A673 (cell line): ENCODE results near the gene FZD7. TPM values are rescaled to one million over a fixed set of nuclear protein-coding genes. Genes with fewer than 3 reads are reported as not detected.

ENCODE experiments used
- BruUV-seq: library from RNA; stranded (reverse); fragments of 400-500 nt; replicated peaks from 2 replicates; lab custom pipeline; 2021; lab: Mats Ljungman, UMichigan
- CTCF ChIA-PET: fragments of 300-600 bp; sonication (Branson Sonifier 250); formaldehyde crosslinking; loops from one replicate; lab custom pipeline; 2022; ENCODE audit warnings: antibody characterized with exemption; lab: Charles Lee
- POLR2A ChIA-PET: fragments of 300-600 bp; sonication (Branson Sonifier 250); formaldehyde crosslinking; loops from one replicate; lab custom pipeline; 2022; ENCODE audit warnings: antibody characterized with exemption; ENCODE audit not compliant: low non-redundant PET; lab: Charles Lee
- DNase-seq: peaks from one replicate; pipeline ENCODE4 v3.0.0-alpha.2; 2015; ENCODE audit warnings: low spot score
- H3K27ac ChIP-seq: fragments of 200-600 bp; sonication (generic); 2 replicates; pipeline ENCODE4 v1.5.1; 2016; ENCODE audit warnings: mixed run types, low read depth, mild to moderate bottlenecking, mixed read lengths, antibody characterized with exemption, low read length; ENCODE audit not compliant: poor library complexity, severe bottlenecking
- H3K27me3 ChIP-seq: fragments of 200-600 bp; sonication (generic); replicated peaks from 2 replicates; pipeline ENCODE4 v1.6.1; 2017; ENCODE audit warnings: mixed run types, low read depth, mild to moderate bottlenecking, mixed read lengths, antibody characterized with exemption, low read length; ENCODE audit not compliant: insufficient read depth, poor library complexity
- H3K36me3 ChIP-seq: fragments of 200-600 bp; sonication (generic); 2 replicates; pipeline ENCODE4 v1.6.1; 2016; ENCODE audit warnings: mixed run types, mild to moderate bottlenecking, mixed read lengths, antibody characterized with exemption, low read length; ENCODE audit not compliant: insufficient read depth, poor library complexity, severe bottlenecking
- H3K4me1 ChIP-seq: fragments of 200-600 bp; sonication (generic); 2 replicates; pipeline ENCODE4 v1.6.1; 2017; ENCODE audit warnings: mixed run types, mild to moderate bottlenecking, mixed read lengths, antibody characterized with exemption, low read length; ENCODE audit not compliant: insufficient read depth, poor library complexity, severe bottlenecking
- H3K4me3 ChIP-seq: fragments of 200-600 bp; sonication (generic); 2 replicates; pipeline ENCODE4 v1.5.1; 2016; ENCODE audit warnings: low read depth, mixed run types, mild to moderate bottlenecking, mixed read lengths, low read length; ENCODE audit not compliant: poor library complexity, severe bottlenecking
- H3K9me3 ChIP-seq: fragments of 200-600 bp; sonication (generic); 2 replicates; pipeline ENCODE4 v1.6.1; 2016; ENCODE audit warnings: mixed run types, low read depth, mild to moderate bottlenecking, mixed read lengths, antibody characterized with exemption, low read length; ENCODE audit not compliant: poor library complexity, severe bottlenecking
- EZH2 ChIP-seq: fragments of 200-600 bp; sonication (generic); IDR thresholded peaks from 2 replicates; pipeline ENCODE4 v1.6.1; 2017; ENCODE audit warnings: borderline replicate concordance, low read depth, mild to moderate bottlenecking, mixed read lengths, antibody characterized with exemption, low read length; ENCODE audit not compliant: poor library complexity, severe bottlenecking
- intact Hi-C: fragments of 100-400 bp; cut with micrococcal nuclease; formaldehyde crosslinking; loops from one replicate; pipeline ENCODE4 v1.10.0; 2022; ENCODE audit not compliant: unreplicated experiment
- total RNA-seq: library from RNA; stranded (reverse); gene quantifications from 2 replicates; pipeline ENCODE4 v1.2.3, GENCODE V29; 2021
- TF ChIP-seq, protein P1 (sequence below): fragments of 300-800, 200-600 bp; sonication (generic); conservative IDR thresholded peaks from 2 replicates; pipeline ENCODE4 v1.5.1; 2017; ENCODE audit warnings: low read depth, mild to moderate bottlenecking, antibody characterized with exemption, low read length, moderate library complexity, mixed read lengths

The FZD7 gene
- total RNA-seq, 1 experiment from 2014 or later = 14.1 TPM

DNA sequence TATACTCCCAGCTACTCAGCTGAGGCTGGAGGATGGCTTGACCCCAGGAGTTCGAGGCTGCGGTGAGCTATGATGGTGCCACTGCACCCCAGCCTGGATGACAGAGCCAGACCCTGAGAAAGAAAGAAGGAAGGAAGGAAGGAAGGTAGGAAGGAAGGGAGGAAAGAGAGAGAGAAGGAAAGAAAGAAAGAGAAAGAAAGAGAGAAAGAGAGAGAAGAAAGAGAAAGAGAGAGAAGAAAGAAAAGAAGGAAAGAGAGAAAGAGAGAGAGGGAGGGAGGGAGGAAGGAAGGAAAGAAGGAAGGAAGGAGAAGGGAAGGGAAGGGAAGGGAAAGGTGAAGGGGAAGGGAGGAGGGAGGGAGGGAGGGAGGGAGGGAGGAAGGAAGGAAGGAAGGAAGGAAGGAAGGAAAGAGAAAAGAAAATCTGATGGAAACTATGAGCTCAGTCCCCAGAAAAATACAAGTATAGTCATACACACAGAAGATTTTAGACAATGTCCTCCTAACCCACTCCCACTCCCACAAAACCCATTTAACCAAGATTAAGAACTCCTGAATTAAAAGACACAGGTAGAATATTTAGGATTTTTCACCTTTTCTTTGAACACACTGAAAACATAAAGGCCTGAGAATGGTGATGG, 15.6 kb downstream of the FZD7 start:
- intact Hi-C loops = no loop called here
- ChIA-PET CTCF (interaction anchor here (0.6 kb wide), 1 partner anchor 122 kb away, joined by 6 read pairs; no protein-coding TSS in a partner anchor), POLR2A (no interaction called here)
- DNase-seq = no peak
- Histone ChIP-seq H3K36me3 (no peaks in the 10 kb centered on the region), H3K27me3 (no peaks in the 10 kb centered on the region), H3K4me1 (peaks cover 26% of the 10 kb centered on the region), H3K4me3 (no peak overlapping the region), H3K9me3 (no peaks in the 10 kb centered on the region), H3K27ac (no peak overlapping the region)
- TF ChIP-seq, protein P1, sequence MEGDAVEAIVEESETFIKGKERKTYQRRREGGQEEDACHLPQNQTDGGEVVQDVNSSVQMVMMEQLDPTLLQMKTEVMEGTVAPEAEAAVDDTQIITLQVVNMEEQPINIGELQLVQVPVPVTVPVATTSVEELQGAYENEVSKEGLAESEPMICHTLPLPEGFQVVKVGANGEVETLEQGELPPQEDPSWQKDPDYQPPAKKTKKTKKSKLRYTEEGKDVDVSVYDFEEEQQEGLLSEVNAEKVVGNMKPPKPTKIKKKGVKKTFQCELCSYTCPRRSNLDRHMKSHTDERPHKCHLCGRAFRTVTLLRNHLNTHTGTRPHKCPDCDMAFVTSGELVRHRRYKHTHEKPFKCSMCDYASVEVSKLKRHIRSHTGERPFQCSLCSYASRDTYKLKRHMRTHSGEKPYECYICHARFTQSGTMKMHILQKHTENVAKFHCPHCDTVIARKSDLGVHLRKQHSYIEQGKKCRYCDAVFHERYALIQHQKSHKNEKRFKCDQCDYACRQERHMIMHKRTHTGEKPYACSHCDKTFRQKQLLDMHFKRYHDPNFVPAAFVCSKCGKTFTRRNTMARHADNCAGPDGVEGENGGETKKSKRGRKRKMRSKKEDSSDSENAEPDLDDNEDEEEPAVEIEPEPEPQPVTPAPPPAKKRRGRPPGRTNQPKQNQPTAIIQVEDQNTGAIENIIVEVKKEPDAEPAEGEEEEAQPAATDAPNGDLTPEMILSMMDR = no peak
- TF ChIP-seq EZH2 = no peak
- no TSS peak for BruUV-seq

DNA sequence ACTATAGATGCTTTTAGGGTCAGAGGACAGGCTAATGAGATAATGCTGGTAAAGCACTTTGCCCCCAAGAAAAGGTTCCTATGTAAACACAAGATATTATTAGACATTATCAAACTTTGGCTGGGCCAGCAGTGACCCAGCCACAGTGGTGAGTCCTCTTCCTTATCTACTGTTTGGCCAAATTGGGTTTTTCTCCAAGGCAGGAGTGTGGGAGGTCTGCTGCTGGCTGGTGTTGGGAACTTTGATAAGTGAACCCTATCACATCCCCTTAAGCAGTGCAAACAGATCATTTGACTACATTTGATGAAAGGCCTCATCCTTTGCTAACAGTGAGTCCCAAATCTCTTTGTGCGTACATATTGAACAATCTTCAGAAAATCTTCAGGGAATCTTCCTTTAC, 16.2 kb downstream of the FZD7 start:
- Histone ChIP-seq H3K27ac (no peak overlapping the region), H3K4me3 (no peak overlapping the region), H3K9me3 (no peaks in the 10 kb centered on the region), H3K27me3 (no peaks in the 10 kb centered on the region), H3K4me1 (peaks cover 26% of the 10 kb centered on the region), H3K36me3 (no peaks in the 10 kb centered on the region)
- no peak for DNase-seq
- TF ChIP-seq, protein P1 = no peak
- no peak for TF ChIP-seq EZH2
- intact Hi-C loops = no loop called here
- BruUV-seq = no TSS peak
- ChIA-PET CTCF (no interaction called here), POLR2A (no interaction called here)

DNA sequence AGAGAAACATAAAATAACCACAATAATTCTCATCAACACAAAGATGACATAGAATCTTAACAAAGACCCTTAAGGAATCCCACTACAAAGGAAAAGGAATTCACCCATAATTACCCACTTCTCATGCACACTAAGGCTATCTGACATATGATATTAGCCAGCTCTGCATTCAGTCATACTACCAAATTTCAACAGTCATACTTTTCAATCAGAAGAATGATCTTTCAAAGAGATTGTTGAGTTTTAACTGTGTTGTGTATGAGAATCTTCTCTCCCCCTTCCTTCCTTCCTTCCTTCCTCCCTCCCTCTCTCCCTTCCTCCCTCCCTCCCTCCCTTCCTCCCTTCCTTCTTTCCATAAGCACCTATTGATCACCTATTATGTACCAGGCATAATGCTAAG, 17.0 kb downstream of the FZD7 start:
- ChIA-PET POLR2A (no interaction called here), CTCF (no interaction called here)
- H3K27me3 ChIP-seq = no peaks in the 10 kb centered on the region
- no peaks in the 10 kb centered on the region for H3K9me3 ChIP-seq
- H3K36me3 ChIP-seq = no peaks in the 10 kb centered on the region
- no TSS peak for BruUV-seq
- no peak overlapping the region for H3K27ac ChIP-seq
- peaks cover 26% of the 10 kb centered on the region for H3K4me1 ChIP-seq
- intact Hi-C loops = no loop called here
- TF ChIP-seq EZH2 = no peak
- TF ChIP-seq, protein P1 = no peak
- no peak overlapping the region for H3K4me3 ChIP-seq
- no peak for DNase-seq
